Measurements from ENCODE around the gene LRRN4.
"Not testable (repeated sequence)": the region's sequence is repeated elsewhere in the genome, so short reads cannot be mapped to it uniquely, and the experiment has no call there.

Gene LRRN4

DNA sequence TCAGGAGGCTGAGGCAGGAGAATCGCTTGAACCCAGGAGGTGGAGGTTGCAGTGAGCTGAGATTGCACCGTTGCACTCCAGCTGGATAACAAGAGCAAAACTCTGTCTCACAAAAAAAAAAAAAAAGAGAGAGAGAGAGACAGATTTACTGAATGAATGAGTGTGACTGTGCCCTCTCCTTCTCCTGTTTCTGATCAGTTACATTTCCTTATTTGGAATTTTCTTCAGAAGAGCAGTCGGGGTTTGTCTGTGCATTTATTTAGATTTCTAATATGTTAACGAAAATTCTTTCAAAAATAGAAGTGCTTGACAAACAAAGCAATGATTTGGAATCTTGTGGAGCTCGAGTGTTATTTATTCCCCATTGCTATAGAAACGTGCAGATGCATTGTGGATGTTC lies 6.4 kb upstream of the LRRN4 start:
- no peak for DNase-seq (ENCODE audit: low read depth in 4 of 4, low spot score in 1 of 4)

DNA sequence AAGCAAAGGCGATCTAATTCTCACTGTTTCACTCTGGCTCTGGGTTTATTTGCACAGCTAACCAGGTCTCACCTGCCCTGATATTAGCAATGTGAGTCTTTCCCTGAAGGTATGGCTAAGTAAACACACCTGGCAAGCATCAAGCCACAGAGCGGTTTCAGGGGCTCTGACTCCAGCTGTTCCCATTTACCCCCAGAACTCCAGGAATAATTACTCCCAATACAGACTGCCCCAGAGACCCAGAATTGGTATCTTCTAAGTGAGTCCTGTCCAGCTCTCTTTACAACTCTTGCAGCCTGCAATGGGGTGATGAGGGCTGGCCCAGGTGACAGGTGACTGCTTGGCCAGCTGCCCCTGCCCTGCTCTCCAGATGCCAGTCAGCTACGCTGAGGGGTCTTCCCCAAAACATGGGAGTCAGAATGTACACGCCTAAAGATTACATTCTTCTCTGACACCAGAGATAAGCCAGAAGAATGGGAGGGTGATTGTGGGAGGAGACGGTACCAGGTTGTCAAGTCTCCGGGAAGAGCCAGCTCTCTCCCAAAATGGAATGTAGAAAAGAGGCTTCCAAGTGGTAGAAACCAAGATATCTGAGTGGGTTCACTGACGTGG lies 4.9 kb upstream of the LRRN4 start:
- DNase-seq (ENCODE audit: low read depth in 4 of 4, low spot score in 1 of 4): no peak

DNA sequence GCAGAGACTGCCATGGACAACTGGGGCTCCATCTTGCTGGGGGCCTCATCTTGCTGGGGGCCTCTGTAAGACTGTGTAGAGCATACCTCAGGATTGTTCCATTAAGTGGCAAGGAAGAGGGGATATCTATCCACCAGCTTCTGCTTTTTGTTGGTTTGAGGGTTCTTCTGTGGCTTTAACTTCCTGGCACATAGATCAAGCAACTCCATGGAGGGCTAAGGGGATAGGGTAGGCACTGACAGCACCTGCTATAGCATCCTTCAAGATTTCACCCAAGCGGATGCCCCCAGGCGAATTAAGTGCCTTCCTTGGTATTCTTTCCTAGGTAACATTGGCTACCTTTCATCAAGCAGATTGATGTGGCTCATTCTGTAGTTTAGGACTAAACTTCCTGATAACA lies 3.8 kb upstream of the LRRN4 start:
- no peak for DNase-seq (ENCODE audit: low read depth in 4 of 4, low spot score in 1 of 4)

DNA sequence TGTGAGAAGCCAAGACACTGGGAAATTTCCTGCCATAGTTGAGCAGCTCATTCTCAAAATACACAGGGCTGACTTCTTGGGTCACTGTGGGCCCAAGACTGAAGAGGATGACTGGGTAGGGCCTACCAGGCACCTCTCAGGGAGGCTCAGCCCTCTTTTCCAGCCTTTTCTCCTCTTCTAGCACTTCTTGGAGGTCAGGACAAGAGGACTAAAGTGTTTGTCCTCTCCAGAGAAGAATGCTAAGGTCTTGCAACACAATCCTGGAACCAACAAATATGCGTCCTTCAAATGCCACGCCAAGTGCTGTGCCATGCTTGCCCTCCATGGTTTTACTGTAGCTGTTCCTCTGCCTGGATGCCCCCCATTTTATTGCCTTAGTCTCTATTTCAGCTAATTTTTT lies 3.3 kb upstream of the LRRN4 start:
- DNase-seq (ENCODE audit: low read depth in 4 of 4, low spot score in 1 of 4): no peak

DNA sequence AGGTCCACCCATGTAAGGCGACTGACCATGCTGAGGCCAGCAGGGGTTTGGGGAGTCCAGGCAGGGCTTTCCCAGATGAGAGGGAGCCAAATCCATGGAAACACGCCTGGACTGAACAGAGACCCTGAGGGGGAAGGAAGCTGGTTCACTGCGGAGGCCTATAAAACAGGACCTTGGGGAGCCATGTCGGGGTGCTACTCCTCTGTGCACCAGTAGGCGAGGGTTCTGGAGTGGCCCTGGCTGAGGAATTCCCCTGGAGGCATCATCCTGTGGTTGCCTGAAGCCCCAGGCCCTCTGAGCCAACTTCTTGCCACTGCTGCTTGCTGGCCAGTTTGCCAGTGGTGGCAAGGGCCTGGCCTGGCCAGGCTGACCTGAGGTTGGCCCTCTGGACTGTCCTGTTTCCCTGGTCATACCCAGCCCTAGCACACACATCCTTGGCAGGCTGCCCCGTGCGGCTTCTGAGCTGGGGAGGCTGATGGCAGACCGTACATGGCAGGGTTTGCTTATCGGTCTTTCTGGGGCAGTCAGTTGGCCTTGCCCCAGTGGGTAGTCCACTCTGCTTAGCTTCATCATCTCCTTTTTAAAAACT lies 2.2 kb upstream of the LRRN4 start:
- no peak for DNase-seq (ENCODE audit: low read depth in 4 of 4, low spot score in 1 of 4)

DNA sequence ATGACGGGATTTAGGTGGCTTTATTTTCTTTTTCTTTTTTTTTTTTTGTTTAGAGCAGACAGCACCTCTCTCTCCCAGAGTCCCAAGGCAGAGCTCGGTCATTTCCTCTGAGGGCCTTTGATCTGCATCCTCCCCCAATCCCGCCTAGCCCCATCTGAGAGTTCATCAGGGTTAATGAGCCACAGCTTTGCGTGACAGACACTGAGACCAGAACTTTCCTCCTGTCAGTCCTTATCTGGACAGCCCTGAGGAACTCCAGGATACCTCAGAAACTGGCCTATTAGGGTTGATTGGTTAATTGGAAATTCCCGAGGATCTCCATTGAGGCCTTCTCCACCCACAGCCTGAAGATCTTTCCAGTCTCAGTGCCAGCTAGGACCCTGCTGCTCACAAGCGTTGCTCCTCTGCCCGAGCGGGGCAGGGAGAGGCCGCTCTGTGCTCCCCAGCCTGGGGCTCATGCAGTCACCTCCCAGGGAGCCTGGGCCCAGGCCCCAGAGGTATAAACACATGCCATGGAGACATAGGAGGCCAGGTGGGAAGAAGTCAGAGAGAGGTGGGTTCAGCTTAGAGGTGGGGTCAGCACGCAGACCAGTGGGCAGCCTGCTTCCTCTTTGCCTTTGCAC lies 1.4 kb upstream of the LRRN4 start:
- DNase-seq (ENCODE audit: low read depth in 4 of 4, low spot score in 1 of 4): no peak

DNA sequence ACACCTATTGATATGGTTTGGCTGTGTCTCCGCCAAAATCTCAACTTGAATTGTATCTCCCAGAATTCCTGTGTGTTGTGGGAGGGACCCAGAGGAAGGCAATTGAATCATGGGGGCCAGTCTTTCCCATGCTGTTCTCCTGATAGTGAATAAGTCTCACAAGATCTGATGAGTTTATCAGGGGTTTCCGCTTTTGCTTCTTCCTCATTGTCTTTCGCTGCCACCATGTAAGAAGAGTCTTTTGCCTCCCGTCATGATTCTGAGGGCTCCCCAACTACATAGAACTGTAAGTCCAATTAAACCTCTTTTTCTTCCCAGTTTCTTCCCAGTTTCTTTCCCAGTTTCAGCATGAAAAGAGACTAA lies 810 bp upstream of the LRRN4 start:
- DNase-seq (ENCODE audit: low read depth in 4 of 4, low spot score in 1 of 4): not testable (repeated sequence)

DNA sequence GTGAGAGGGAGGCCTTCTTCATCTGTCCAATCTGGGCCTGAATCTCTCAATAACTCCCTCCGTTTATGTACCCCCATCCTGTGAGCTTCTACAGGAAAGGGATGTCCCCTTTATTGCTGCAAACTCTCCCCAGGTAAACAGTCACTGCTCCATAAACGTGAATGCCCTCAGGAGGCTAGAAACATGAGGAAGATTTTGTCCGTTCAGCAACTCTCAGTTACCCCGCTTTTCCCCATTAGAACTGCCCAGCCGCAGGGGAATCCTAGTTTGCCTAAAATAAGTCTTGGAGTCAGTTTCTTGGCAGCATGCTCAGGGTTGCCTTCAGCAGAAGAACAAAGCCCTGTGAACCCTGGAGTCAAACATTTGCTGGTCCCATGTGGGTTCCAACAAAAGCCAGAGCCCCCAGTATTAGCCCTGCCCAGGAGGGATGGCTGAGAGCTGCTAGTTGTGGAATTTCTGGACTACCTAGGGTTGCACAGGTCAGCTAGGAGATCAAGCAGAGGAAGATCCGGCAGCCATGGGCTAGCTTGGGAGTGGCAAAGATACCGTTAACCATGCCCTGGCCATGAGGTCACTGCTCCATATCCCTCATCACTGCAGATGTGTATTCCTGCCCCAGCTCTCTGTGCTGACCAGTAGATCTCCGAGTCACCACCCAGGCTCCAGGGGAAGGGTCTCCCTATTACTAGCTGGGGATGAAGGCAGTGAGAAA lies 640 bp downstream of the LRRN4 start:
- no peak for DNase-seq (ENCODE audit: low read depth in 4 of 4, low spot score in 1 of 4)

DNA sequence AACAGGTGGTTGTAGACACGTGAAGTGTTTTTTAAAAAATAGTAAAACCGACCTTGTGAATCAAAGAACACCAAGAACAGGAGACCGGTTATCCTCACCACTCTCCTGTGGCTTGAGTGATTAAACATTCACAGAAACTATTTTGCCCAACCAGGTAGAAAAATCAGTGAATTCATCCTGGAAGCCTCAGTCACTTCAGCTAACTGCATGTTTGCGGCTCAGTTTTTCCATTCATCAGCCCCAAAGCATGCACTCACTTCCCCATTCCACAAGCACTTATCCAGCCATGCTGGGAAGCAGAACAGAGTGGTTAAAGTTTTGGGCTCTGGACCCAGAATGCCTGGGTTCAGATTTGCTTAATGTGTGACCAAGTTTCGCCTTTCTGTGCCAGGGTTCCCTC lies 2.4 kb downstream of the LRRN4 start:
- DNase-seq (ENCODE audit: low read depth in 4 of 4, low spot score in 1 of 4): no peak

DNA sequence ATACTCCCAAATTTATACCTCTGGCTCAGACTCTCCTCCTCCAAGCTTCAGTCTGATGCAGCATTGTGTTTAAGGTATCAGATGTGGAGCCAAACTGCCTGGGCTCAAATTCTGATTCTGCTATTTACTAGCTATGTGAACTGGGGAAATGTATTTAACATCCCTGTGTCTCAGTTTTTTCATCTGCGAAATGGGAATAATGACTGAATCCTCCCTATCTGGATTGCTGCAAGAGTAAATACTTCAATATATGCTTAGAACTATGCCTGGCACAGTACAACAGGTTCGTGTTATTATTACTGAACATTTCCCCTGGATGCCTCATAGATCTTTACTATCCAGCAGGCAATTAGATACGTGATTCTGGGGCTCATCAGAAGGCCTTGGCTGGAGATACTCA lies 5.5 kb downstream of the LRRN4 start:
- no peak for DNase-seq (ENCODE audit: low read depth in 4 of 4, low spot score in 1 of 4)

DNA sequence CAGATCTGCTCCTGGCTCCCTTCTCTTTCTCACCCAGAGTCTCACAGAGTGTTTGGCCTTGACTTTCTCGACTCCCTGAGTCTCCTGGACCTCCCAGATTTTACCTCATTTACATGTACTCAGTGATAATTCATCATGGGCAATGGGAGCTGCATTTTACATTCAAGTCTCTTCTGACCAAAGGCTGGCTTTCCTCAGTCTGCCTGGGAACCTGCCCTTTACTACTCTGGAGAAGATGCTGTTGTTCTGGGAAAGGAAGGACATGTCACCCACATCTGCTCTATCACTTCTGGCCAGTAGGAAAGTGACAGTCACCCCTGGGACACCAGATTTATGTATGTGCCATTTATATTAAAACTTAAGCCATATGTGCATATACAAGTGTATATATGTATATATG lies 7.4 kb downstream of the LRRN4 start:
- no peak for DNase-seq (ENCODE audit: low read depth in 4 of 4, low spot score in 1 of 4)

DNA sequence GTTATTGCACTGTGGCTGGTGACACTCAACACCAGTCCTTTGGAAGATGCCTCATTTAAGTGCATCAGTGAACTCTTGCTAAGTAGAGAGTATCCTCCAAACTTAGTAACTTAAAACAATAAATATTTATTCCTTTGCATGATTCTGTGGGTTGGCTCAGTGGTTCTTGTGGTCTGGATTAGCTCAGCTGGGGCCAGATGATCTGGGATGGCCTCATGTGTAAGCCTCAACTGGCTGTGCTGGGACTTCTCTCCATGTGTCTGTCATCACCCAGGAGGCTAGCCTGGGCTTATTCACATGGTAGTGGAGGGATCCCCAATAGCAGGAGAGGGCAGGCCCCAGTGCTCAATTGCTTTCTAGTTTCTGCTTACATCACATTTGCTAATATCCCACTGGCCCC lies 8.3 kb downstream of the LRRN4 start:
- no peak for DNase-seq (ENCODE audit: low read depth in 4 of 4, low spot score in 1 of 4)

DNA sequence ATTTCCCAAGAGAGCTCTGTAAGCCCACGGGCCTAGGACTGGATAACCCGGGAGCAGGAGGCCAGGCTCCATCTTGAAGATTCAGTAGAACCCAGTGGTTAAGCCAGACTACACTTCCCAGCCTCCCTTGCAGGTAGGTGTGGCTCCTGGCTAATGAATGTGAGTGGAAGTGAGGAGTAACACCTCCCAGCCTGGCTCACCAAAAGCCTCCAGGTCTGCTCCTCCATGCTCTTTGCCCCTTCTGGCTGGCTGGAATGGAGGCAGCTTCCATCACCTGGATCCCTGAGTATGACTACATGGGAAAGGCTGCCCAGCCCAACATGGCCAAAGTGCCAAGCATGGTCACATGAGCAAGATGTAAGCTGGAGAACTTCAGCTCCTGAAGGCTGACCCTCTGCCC lies 9.7 kb downstream of the LRRN4 start:
- no peak for DNase-seq (ENCODE audit: low read depth in 4 of 4, low spot score in 1 of 4)

DNA sequence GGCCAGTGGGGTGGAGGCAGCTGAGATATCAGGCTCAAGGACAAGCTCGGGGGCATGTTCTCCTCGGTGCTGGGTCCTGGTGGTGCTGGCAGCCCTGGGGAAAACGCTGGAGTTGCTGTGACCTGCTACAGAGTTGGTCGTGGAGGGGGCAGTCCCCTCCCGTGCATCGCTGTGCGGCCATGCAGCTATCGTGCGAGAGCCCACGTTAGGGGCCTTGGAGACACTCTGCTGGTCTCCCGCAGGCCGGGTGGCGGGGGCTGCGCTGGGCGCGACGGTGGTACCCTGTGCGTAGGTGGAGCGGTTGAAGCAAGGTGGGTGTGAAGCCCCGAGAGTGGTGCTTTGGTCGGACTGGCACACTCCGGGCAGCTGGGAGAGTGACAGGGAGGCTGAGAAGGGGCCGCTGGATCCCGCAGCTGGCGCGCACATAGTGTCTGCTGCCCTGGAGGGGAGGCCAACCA lies 12.0 kb downstream of the LRRN4 start:
- no peak for DNase-seq (ENCODE audit: low read depth in 4 of 4, low spot score in 1 of 4)

DNA sequence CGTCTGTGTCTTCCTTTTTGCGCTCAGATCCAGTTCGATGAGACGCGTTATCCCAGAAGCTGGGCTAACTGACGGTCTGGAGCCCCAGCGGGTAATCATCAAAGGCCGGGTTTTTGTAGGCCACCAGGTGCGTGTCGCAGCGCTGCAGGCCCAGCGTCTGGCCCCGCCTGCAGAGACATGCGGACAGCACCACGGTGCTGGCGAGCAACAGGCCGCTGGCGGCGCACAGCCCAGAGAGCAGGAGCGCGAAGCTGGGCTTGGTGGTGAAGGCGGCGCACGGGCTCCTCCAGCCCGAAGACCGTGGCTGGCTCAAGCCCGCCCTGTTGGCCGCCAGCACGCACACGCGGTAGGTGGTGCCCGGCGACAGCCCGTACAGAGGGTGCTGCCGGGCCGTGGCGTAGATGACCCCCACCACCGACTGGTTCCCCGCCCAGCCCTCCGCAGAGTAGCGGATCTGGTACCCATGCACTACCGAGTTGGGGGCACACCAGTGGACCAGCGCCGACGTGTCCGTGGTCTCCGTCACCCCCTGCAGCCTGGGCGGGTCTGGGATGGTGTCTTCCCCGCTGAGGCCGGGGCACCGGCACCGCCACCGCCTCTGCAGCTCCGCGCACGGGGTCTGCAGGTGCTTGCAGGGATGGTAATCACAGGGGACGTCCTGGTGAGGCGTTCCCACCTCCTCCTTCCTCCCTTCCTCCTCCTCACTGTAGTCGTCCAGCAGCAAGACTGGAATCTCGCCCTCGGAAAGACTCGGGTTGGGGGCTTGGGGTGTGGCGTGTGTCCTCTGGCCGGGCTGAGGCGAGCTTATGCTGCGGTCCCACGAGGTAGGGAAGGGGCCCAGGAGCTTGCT lies 12.7 kb downstream of the LRRN4 start:
- DNase-seq (ENCODE audit: low read depth in 4 of 4, low spot score in 1 of 4): no peak

DNA sequence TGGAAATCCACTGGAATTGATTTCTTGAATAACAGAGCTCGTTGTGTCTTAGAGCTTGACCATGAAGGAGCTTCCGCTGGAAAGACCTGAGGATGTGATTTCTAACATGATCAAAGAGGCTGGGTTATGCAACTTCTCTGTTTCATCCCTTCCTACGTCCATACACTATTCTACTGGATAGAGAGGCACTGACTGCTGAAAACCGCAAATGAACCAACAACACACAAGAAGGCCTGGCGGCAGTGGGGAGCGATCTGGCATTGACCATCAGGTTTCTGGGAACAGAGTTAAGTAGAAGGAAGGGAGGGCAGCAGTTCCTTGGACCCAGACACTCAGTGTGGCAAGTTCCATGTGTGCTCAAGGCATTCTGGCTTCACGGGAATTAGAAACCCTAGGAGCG lies 13.3 kb downstream of the LRRN4 start:
- DNase-seq (ENCODE audit: low read depth in 4 of 4, low spot score in 1 of 4): no peak

DNA sequence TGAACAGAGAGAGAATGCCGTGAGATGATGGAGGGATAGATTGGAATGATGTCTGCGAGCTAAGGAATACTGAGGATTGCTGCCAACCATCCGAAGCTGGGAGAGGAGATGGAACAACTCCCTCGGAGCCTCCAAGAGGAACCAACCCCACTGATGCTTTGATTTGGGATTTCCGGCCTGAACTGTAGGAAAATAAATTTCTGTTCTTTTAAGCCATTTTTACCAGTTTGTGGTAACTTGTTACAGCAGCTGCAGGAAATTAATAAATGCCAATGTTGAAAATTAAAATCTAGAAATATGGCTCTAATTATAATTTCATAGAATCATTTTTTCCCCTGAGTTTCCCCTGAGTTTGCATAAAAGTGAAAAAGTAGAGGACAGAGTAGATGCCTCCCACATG lies 14.1 kb downstream of the LRRN4 start:
- DNase-seq (ENCODE audit: low read depth in 4 of 4, low spot score in 1 of 4): no peak

DNA sequence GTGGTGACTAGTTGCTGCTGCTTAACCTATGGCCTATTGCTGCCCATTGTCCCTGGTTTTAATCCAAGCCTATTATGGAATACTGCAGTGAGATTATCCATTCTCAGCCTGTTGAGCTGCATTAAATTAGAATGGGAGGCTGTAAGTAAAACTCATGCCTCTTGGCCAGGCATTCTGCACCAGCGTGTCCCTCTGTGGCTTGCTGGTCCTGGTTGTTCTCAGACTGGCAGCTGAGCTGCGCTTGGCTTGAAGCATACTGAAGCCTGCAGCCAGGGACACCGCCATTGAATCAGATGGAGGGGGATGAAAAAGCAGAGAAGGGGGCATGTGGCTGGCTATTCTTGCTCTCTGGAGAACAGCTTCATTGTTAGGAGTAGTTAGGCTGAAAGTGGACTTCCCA lies 15.6 kb downstream of the LRRN4 start:
- DNase-seq (ENCODE audit: low read depth in 4 of 4, low spot score in 1 of 4): no peak

DNA sequence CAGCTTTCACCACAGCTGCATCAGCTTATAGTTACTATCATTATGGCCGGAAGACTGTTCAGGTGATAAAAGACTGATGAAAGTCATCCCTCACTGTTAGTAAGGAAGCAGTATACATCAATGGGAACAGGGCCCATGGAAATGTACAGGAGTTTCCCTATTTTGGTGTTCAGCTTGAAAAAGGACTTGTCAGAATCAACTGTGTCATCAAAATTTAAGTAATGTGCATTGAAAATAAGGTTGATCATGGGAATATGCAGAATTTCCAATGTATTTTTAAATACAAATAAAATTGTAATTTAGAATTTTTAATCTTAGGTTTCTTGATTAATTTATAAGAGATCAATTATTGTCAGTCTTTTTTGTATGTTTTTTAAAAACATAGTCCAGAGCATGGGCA lies 16.8 kb downstream of the LRRN4 start:
- DNase-seq (ENCODE audit: low read depth in 4 of 4, low spot score in 1 of 4): no peak

DNA sequence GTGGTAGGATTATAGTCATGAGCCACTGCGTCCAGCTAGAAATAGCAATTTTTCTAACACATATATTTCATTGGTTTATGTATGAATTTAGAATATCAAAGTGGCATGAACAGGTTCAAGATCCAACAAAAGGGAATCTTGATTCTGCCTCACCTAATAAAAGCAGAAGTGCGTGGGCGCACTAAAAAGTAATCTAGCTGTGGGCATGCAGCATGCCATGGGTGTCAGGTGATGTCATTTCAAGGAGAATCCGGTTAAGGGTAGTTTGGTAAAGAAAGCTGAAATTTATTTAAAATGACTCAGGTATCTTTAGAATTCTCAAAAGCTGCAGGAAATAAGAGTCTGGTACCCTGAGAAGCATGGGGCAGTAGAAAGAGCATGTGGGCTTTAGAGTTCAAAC lies 17.6 kb downstream of the LRRN4 start:
- no peak for DNase-seq (ENCODE audit: low read depth in 4 of 4, low spot score in 1 of 4)

DNA sequence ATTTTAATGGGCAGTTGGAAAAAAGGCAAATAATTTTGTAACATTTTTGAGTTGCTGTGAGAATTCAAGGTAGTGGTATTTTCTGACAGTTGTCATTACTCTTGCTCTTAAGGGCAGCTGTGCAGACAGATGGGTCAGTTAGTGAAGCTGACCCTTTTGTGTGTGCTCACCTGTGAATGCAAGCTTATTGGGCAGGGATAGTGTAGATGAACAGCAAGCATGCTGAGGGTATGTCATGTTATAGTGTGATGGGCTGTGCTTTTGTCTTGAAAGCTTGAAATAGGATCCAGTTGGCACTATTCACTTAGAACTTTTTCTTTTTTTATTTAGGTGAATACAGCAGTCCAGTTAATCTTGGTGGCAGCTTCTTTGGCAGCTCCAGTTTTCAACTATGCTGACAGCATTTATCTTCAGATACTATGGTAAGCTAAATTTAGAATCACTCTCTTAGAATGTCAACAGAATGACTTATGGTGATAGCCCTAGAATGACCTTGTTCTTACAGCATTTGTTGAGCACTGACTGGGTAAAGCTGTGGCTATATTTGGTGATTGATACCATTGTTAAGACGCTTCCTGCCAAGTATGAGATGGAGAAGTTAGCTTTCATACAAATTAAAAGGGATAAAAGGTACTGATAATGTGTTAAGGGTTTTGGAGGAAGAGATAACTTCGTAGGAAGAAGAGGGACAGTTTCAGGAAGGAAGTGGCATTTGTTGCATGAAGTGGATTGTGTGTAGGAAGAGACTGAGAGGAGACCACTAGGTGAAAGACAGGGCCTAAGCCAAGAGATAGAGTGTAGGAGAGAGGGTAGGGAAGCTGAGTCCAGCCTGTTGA lies 19.5 kb downstream of the LRRN4 start:
- DNase-seq (ENCODE audit: low read depth in 4 of 4, low spot score in 1 of 4): no peak
